ENCODE measurements around the gene NCOA7. TPM values are rescaled to one million over a fixed set of nuclear protein-coding genes. Genes with fewer than 3 reads are reported as not detected.

The NCOA7 gene
- total RNA-seq, 1 donor from 2014 or later: 74.9 TPM

DNA sequence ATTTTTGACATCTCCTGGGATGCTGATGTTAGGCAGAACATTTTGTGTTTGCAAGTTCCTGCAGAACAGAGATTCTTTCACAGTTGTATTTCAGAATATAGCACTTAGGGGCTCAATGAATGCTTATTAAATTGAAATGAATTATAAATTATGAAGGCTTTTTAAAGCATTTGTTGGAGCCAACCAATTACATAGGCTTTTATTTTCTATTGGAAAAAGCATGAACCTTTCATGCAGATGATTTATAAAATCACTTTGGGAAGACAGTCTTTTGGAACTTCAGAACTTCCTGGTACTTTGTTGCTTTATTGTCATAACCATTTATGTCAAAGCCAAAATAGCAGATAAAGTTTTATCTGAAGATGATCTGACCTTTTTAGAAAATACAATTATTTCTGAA is 96.6 kb downstream of the NCOA7 start:
- H3K36me3 Mint-ChIP-seq (ENCODE audit: low read depth): peaks cover 39% of the 10 kb centered on the region
- no peak for DNase-seq (ENCODE audit: low spot score)
- H3K9me3 Mint-ChIP-seq (ENCODE audit: low read depth): no peaks in the 10 kb centered on the region
- no peak overlapping the region for H3K27ac Mint-ChIP-seq (ENCODE audit: unreplicated experiment)
- TF ChIP-seq, protein P1, sequence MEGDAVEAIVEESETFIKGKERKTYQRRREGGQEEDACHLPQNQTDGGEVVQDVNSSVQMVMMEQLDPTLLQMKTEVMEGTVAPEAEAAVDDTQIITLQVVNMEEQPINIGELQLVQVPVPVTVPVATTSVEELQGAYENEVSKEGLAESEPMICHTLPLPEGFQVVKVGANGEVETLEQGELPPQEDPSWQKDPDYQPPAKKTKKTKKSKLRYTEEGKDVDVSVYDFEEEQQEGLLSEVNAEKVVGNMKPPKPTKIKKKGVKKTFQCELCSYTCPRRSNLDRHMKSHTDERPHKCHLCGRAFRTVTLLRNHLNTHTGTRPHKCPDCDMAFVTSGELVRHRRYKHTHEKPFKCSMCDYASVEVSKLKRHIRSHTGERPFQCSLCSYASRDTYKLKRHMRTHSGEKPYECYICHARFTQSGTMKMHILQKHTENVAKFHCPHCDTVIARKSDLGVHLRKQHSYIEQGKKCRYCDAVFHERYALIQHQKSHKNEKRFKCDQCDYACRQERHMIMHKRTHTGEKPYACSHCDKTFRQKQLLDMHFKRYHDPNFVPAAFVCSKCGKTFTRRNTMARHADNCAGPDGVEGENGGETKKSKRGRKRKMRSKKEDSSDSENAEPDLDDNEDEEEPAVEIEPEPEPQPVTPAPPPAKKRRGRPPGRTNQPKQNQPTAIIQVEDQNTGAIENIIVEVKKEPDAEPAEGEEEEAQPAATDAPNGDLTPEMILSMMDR (IDR thresholded peaks at IDR 0.05): no peak
- no peaks in the 10 kb centered on the region for H3K27me3 Mint-ChIP-seq (ENCODE audit: low read depth)
- no peaks in the 10 kb centered on the region for H3K4me1 Mint-ChIP-seq (ENCODE audit: low read depth)
- no peak overlapping the region for H3K4me3 Mint-ChIP-seq (ENCODE audit: unreplicated experiment)

DNA sequence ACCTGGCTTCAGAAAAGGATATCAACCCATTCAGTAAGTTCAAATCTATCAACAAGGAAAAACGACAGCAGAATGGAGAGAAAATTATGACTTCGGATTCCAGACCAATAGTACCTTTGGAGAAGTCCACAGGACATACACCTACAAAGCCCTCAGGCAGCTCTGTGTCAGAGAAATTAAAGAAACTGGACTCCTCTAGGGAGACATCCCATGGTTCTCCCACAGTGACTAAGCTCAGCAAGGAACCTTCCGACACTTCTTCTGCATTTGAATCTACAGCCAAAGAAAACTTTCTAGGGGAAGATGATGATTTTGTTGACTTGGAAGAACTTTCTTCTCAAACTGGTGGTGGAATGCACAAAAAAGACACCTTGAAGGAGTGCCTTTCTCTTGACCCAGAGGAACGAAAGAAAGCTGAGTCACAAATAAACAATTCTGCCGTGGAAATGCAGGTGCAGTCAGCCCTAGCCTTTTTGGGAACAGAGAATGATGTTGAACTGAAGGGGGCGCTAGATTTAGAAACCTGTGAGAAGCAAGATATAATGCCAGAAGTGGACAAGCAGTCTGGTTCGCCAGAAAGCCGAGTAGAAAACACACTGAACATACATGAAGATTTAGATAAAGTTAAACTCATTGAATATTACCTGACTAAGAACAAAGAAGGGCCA is 98.4 kb downstream of the NCOA7 start:
- H3K36me3 Mint-ChIP-seq (ENCODE audit: low read depth): peaks cover 30% of the 10 kb centered on the region
- DNase-seq (ENCODE audit: low spot score): no peak
- no peaks in the 10 kb centered on the region for H3K9me3 Mint-ChIP-seq (ENCODE audit: low read depth)
- H3K4me3 Mint-ChIP-seq (ENCODE audit: unreplicated experiment): no peak overlapping the region
- no peaks in the 10 kb centered on the region for H3K27me3 Mint-ChIP-seq (ENCODE audit: low read depth)
- H3K27ac Mint-ChIP-seq (ENCODE audit: unreplicated experiment): no peak overlapping the region
- TF ChIP-seq, protein P1 (IDR thresholded peaks at IDR 0.05): peak; percentile 75
- no peaks in the 10 kb centered on the region for H3K4me1 Mint-ChIP-seq (ENCODE audit: low read depth)

DNA sequence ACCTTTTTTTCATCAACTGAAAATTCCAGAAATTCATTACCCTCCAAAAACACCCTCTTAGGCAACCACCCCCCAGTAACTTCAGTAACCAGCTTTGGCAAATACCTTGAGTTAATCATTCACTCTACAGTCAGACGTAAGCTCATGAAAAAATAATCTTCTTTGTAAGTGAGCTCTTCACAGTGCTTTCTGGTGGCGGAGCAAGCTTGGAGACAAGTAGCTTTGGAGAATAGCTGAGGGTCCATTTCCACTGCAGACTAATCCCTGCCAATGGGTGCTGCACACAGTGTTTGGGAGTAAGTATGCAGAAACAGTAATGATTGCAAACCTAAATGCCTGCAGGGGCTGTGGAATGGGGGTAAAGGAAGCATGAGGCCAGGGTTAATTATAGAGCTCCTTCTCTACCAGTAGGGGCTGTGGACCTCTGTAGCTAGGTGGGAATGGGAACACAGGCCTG is 109.0 kb downstream of the NCOA7 start:
- H3K36me3 Mint-ChIP-seq (ENCODE audit: low read depth): peaks cover 25% of the 10 kb centered on the region
- no peaks in the 10 kb centered on the region for H3K27me3 Mint-ChIP-seq (ENCODE audit: low read depth)
- no peak overlapping the region for H3K4me3 Mint-ChIP-seq (ENCODE audit: unreplicated experiment)
- H3K27ac Mint-ChIP-seq (ENCODE audit: unreplicated experiment): peak overlapping the region; percentile 70
- no peak for DNase-seq (ENCODE audit: low spot score)
- TF ChIP-seq, protein P1 (IDR thresholded peaks at IDR 0.05): peak; percentile 11
- peaks cover 7% of the 10 kb centered on the region for H3K4me1 Mint-ChIP-seq (ENCODE audit: low read depth)
- no peaks in the 10 kb centered on the region for H3K9me3 Mint-ChIP-seq (ENCODE audit: low read depth)

DNA sequence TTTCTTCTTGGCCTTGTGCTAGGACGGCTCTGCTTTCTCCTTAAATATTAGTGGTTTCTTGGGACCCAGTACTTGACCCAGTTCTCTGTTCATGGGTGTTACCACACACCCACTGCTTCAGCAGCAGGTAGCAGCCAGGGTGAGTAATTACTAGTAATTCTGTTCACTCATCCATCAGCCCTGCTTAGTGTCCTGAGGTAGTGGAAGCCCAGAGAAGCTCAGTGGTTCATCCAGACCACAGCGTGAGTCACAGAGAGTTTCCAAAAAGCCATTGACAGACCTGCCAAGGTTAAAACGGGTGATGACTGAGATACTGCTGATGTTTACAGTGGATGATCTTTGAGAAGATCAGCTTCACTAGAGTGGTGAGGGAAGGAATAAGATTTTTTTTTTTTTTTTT is 114.1 kb downstream of the NCOA7 start:
- no peak for DNase-seq (ENCODE audit: low spot score)
- Mint-ChIP-seq H3K36me3 (ENCODE audit: low read depth) (peaks cover 48% of the 10 kb centered on the region), H3K27me3 (ENCODE audit: low read depth) (no peaks in the 10 kb centered on the region), H3K4me1 (ENCODE audit: low read depth) (peaks cover 10% of the 10 kb centered on the region), H3K9me3 (ENCODE audit: low read depth) (no peaks in the 10 kb centered on the region), H3K4me3 (ENCODE audit: unreplicated experiment) (no peak overlapping the region), H3K27ac (ENCODE audit: unreplicated experiment) (no peak overlapping the region)
- TF ChIP-seq, protein P1 (IDR thresholded peaks at IDR 0.05): no peak

DNA sequence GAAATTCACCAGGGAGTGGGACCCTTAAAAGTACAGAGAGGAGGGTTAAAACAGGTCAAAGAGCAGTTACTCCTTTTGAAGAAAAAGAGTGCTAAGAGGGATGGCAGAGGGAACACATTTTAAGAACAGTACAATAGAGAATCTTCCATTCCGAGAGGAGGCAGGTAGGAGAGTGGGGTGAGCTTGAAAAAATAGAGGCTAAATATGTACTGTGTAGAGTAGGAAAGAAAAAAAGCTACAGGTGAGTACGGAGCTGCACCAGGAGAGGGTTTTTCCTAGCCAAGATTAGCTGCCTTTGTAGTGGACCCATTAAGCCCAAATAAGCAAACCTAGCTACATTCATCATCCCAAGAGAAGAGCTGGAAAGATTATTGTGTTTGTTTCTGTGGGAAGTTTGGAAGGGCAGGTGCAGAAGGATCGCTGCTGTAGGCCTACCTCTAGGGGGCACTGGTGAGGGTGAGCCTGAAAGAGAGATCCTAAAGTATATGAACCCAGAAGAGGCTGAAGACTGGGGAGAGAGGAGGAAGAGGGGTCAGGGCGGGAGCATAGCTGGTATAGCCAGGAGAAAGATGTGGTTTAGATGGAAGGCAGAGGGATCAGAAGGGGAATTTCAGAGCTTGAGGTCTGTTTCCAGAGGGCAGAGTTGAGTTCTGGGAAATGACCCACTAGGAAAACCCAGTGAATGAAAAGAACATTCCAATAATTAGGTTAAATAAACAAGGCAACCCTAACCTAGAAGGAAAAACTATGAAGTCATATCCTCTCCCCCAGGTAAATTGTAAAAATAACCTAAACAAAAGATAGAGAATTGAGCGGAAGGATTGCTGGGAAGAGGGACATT is 115.6 kb downstream of the NCOA7 start:
- H3K27ac Mint-ChIP-seq (ENCODE audit: unreplicated experiment): no peak overlapping the region
- DNase-seq (ENCODE audit: low spot score): no peak
- no peak overlapping the region for H3K4me3 Mint-ChIP-seq (ENCODE audit: unreplicated experiment)
- no peaks in the 10 kb centered on the region for H3K9me3 Mint-ChIP-seq (ENCODE audit: low read depth)
- peaks cover 7% of the 10 kb centered on the region for H3K4me1 Mint-ChIP-seq (ENCODE audit: low read depth)
- TF ChIP-seq, protein P1 (IDR thresholded peaks at IDR 0.05): peak; percentile 77
- peaks cover 49% of the 10 kb centered on the region for H3K36me3 Mint-ChIP-seq (ENCODE audit: low read depth)
- no peaks in the 10 kb centered on the region for H3K27me3 Mint-ChIP-seq (ENCODE audit: low read depth)
